Panc1 (cell line): Measurements from ENCODE around the gene ENAH. TPM values are rescaled to one million over a fixed set of nuclear protein-coding genes. Genes with fewer than 3 reads are reported as not detected.

ENCODE experiments used
- ATAC-seq: fragments of 200-7000 bp; cut with Tn5 transposase; 2 replicates; pipeline ENCODE4 v1.9.1; 2020; ENCODE audit warnings: mild to moderate bottlenecking, moderate library complexity
- BruUV-seq: library from RNA; stranded (reverse); fragments of 400-500 nt; replicated peaks from 2 replicates; lab custom pipeline; 2021; lab: Mats Ljungman, UMichigan
- CTCF ChIA-PET: fragments of 300-600 bp; sonication (Branson Sonifier 250); formaldehyde crosslinking; loops from one replicate; lab custom pipeline; 2022; ENCODE audit warnings: antibody characterized with exemption; lab: Charles Lee
- POLR2A ChIA-PET: fragments of 300-600 bp; sonication (Branson Sonifier 250); formaldehyde crosslinking; loops from one replicate; lab custom pipeline; 2022; ENCODE audit warnings: antibody characterized with exemption; lab: Charles Lee
- DNase-seq: peaks from one replicate; pipeline ENCODE4 v3.0.0-alpha.2; 2010; ENCODE audit warnings: low read depth, low spot score
- H3K27ac ChIP-seq: 2 replicates; pipeline ENCODE4 v1.5.1; 2011; ENCODE audit warnings: mild to moderate bottlenecking, low read length, inconsistent platforms
- H3K27me3 ChIP-seq: fragments of 200-500 bp; sonication (Bioruptor generic); 2 replicates; pipeline ENCODE4 v1.6.0; 2014; ENCODE audit warnings: low read length, inconsistent platforms; ENCODE audit not compliant: control insufficient read depth, insufficient read depth
- H3K36me3 ChIP-seq: fragments of 200-500 bp; sonication (Bioruptor generic); 2 replicates; pipeline ENCODE4 v1.5.1; 2014; ENCODE audit warnings: inconsistent platforms, mild to moderate bottlenecking, low read length, moderate library complexity; ENCODE audit not compliant: control insufficient read depth, insufficient read depth
- H3K4me1 ChIP-seq: 2 replicates; pipeline ENCODE4 v1.5.1; 2011; ENCODE audit warnings: inconsistent platforms, mild to moderate bottlenecking, low read length, moderate library complexity; ENCODE audit not compliant: control insufficient read depth, insufficient read depth
- H3K4me3 ChIP-seq, 2 experiments: 2 replicates each; pipeline ENCODE4 v1.5.1; 2011 to 2012; ENCODE audit warnings: low read depth in 2 of 2, low read length in 2 of 2, mild to moderate bottlenecking in 2 of 2, inconsistent platforms in 1 of 2, moderate library complexity in 1 of 2
- H3K9me3 ChIP-seq: fragments of 200-500 bp; sonication (Bioruptor generic); 2 replicates; pipeline ENCODE4 v1.5.1; 2014; ENCODE audit warnings: low read depth, mild to moderate bottlenecking, inconsistent platforms, low read length, moderate library complexity; ENCODE audit not compliant: control insufficient read depth, insufficient read depth
- POLR2AphosphoS5 ChIP-seq: IDR thresholded peaks from 2 replicates; pipeline ENCODE4 v1.6.1; 2012; ENCODE audit warnings: mild to moderate bottlenecking, low read depth, low read length, moderate library complexity
- SIN3A ChIP-seq: IDR thresholded peaks from 2 replicates; pipeline ENCODE4 v1.6.1; 2012; ENCODE audit warnings: low read depth, mild to moderate bottlenecking, low read length, moderate library complexity, borderline replicate concordance; ENCODE audit not compliant: insufficient read depth
- TCF7L2 ChIP-seq: IDR thresholded peaks from 2 replicates; pipeline ENCODE4 v1.6.1; 2011; ENCODE audit warnings: mild to moderate bottlenecking, low read depth, low read length, inconsistent platforms
- in situ Hi-C: cut with HindIII; loops from 2 replicates; pipeline ENCODE4 v1.10.0; 2016; ENCODE audit warnings: low sequenced_read_pairs, low pct_unique_long_range_greater_than_20kb
- intact Hi-C: fragments of 100-400 bp; cut with micrococcal nuclease; formaldehyde crosslinking; loops from one replicate; pipeline ENCODE4 v1.10.0; 2022; ENCODE audit not compliant: unreplicated experiment
- total RNA-seq: library from RNA; stranded (reverse); gene quantifications from one replicate; pipeline ENCODE4 v1.2.1, GENCODE V29; 2021; ENCODE audit not compliant: unreplicated experiment
- TF ChIP-seq, protein P1 (sequence below): fragments of 450-650 bp; IDR thresholded peaks from 2 replicates; pipeline ENCODE4 v1.5.1; 2017; ENCODE audit warnings: mild to moderate bottlenecking
- TF ChIP-seq, protein P2 (sequence below), 2 experiments: IDR thresholded peaks; 2 replicates each; pipeline ENCODE4 v1.6.1; 2011 to 2012; ENCODE audit warnings: low read depth in 2 of 2, control low read depth in 1 of 2, low read length in 1 of 2, mild to moderate bottlenecking in 1 of 2, moderate library complexity in 1 of 2; ENCODE audit not compliant: insufficient read depth in 1 of 2

ENAH gene
- total RNA-seq, 1 experiment from 2014 or later = 133 TPM

DNA sequence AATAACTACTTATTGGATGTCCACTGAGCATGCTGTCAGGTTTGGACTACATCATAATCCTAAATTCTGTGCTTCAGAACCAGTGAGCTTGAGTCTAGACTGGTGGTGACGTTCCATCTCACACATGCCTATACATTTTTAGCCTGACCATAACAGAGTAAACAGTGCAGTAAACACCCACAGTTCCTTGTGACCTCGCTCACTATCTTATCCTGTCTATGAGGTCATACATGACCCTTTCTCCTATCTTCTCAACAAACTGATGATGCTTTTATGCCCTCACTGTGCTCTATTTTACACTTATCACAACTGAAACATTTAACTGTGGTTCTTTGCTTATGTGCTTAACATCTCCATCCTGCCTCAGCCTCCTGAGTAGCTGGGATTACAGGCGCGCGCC lies 91.2 kb downstream of the ENAH start:
- in situ Hi-C loops (no loop called here), intact Hi-C loops (no loop called here)
- BruUV-seq = no TSS peak
- H3K9me3 ChIP-seq = peaks cover 2% of the 10 kb centered on the region; the same call in 1 of the 2 replicates
- TF ChIP-seq POLR2AphosphoS5 (no peak), TCF7L2 (no peak), SIN3A (no peak)
- TF ChIP-seq, protein P1, sequence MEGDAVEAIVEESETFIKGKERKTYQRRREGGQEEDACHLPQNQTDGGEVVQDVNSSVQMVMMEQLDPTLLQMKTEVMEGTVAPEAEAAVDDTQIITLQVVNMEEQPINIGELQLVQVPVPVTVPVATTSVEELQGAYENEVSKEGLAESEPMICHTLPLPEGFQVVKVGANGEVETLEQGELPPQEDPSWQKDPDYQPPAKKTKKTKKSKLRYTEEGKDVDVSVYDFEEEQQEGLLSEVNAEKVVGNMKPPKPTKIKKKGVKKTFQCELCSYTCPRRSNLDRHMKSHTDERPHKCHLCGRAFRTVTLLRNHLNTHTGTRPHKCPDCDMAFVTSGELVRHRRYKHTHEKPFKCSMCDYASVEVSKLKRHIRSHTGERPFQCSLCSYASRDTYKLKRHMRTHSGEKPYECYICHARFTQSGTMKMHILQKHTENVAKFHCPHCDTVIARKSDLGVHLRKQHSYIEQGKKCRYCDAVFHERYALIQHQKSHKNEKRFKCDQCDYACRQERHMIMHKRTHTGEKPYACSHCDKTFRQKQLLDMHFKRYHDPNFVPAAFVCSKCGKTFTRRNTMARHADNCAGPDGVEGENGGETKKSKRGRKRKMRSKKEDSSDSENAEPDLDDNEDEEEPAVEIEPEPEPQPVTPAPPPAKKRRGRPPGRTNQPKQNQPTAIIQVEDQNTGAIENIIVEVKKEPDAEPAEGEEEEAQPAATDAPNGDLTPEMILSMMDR = no peak
- TF ChIP-seq, protein P2, sequence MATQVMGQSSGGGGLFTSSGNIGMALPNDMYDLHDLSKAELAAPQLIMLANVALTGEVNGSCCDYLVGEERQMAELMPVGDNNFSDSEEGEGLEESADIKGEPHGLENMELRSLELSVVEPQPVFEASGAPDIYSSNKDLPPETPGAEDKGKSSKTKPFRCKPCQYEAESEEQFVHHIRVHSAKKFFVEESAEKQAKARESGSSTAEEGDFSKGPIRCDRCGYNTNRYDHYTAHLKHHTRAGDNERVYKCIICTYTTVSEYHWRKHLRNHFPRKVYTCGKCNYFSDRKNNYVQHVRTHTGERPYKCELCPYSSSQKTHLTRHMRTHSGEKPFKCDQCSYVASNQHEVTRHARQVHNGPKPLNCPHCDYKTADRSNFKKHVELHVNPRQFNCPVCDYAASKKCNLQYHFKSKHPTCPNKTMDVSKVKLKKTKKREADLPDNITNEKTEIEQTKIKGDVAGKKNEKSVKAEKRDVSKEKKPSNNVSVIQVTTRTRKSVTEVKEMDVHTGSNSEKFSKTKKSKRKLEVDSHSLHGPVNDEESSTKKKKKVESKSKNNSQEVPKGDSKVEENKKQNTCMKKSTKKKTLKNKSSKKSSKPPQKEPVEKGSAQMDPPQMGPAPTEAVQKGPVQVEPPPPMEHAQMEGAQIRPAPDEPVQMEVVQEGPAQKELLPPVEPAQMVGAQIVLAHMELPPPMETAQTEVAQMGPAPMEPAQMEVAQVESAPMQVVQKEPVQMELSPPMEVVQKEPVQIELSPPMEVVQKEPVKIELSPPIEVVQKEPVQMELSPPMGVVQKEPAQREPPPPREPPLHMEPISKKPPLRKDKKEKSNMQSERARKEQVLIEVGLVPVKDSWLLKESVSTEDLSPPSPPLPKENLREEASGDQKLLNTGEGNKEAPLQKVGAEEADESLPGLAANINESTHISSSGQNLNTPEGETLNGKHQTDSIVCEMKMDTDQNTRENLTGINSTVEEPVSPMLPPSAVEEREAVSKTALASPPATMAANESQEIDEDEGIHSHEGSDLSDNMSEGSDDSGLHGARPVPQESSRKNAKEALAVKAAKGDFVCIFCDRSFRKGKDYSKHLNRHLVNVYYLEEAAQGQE (IDR thresholded peaks at IDR 0.05; ENCODE audit: insufficient read depth in 1 of 2, low read depth in 2 of 2, low read length in 1 of 2) = no peak
- H3K27ac ChIP-seq = no peak overlapping the region
- no peaks in the 10 kb centered on the region for H3K27me3 ChIP-seq
- no peak for DNase-seq
- no peaks in the 10 kb centered on the region for H3K4me1 ChIP-seq
- ATAC-seq = no peak
- POLR2A ChIA-PET = no interaction called here
- no peak overlapping the region for H3K4me3 ChIP-seq
- CTCF ChIA-PET = no interaction called here
- peaks cover 2% of the 10 kb centered on the region; the same call in 1 of the 2 replicates for H3K36me3 ChIP-seq

- ATAC-seq (no peak), DNase-seq (no peak)
- BruUV-seq = no TSS peak
- Histone ChIP-seq H3K4me3 (no peak overlapping the region), H3K9me3 (peaks cover 3% of the 10 kb centered on the region; the same call in 1 of the 2 replicates), H3K36me3 (peaks cover 2% of the 10 kb centered on the region; the same call in 1 of the 2 replicates), H3K27me3 (no peaks in the 10 kb centered on the region), H3K4me1 (no peaks in the 10 kb centered on the region), H3K27ac (no peak overlapping the region)
- intact Hi-C loops = loop anchor here (10.0 kb wide), 1 partner anchor 95 kb away; the partner anchor contains the start of gene ENAH
- in situ Hi-C loops = loop anchor here (10.0 kb wide), 1 partner anchor 215 kb away; the partner anchor contains the start of gene SRP9
- TF ChIP-seq SIN3A = no peak
- TF ChIP-seq TCF7L2 = no peak
- TF ChIP-seq POLR2AphosphoS5 = no peak
- TF ChIP-seq, protein P2 (IDR thresholded peaks at IDR 0.05; ENCODE audit: insufficient read depth in 1 of 2, low read depth in 2 of 2, low read length in 1 of 2) = no peak
- TF ChIP-seq, protein P1 = no peak
- ChIA-PET POLR2A (interaction anchor here (0.7 kb wide), 1 partner anchor 133 kb away, joined by 7 read pairs; no protein-coding TSS in a partner anchor), CTCF (interaction anchor here (0.7 kb wide), 1 partner anchor 19 kb away, joined by 3 read pairs; no protein-coding TSS in a partner anchor)
These were observed 93.0 kb downstream of the ENAH start for GRCh38 chr1:225559902-225560301.
